Lower lobe of right lung (tissue), 2 donors: Measurements from ENCODE around the gene ADGRA1. TPM values are rescaled to one million over a fixed set of nuclear protein-coding genes. Genes with fewer than 3 reads are reported as not detected.

Experiments used
- ATAC-seq, 2 donors: fragments of 200-7000 bp; cut with Tn5 transposase; one replicate each; pipeline ENCODE4 v1.9.1; 2020 to 2022; ENCODE audit warnings: mild to moderate bottlenecking in 2 of 2, moderate library complexity in 2 of 2
- DNase-seq: peaks from one replicate; pipeline ENCODE4 v3.0.0-alpha.2; 2020
- H3K27ac ChIP-seq: fragments of 200-600 bp; one replicate; pipeline ENCODE4 v1.8.0; 2022
- H3K27me3 ChIP-seq: fragments of 200-600 bp; one replicate; pipeline ENCODE4 v1.8.0; 2022; ENCODE audit warnings: low read depth
- H3K36me3 ChIP-seq: fragments of 200-600 bp; one replicate; pipeline ENCODE4 v1.8.0; 2022; ENCODE audit warnings: mild to moderate bottlenecking
- H3K4me1 ChIP-seq: fragments of 200-600 bp; one replicate; pipeline ENCODE4 v1.8.0; 2022
- H3K4me3 ChIP-seq: fragments of 200-600 bp; one replicate; pipeline ENCODE4 v1.8.0; 2022; ENCODE audit warnings: mild to moderate bottlenecking
- H3K9me3 ChIP-seq: fragments of 200-600 bp; one replicate; pipeline ENCODE4 v1.8.0; 2022
- intact Hi-C: fragments of 100-400 bp; cut with DNase I; formaldehyde crosslinking; loops from one replicate; pipeline ENCODE4 v1.11.0; 2022
- total RNA-seq: library from RNA; stranded (reverse); fragmentation: NEBNext Ultra II Directional; extraction: Animal tissue kit (Norgen Biotek cat#: 25700); gene quantifications from one replicate; pipeline ENCODE4 v1.2.1, GENCODE V29; 2021
- TF ChIP-seq, protein P1 (sequence below): fragments of 200-600 bp; IDR thresholded peaks from one replicate; pipeline ENCODE4 v1.8.0; 2022; ENCODE audit warnings: antibody characterized with exemption, mild to moderate bottlenecking
- donor health status: DM: no; HTN: yes; CAD: no; lungs with severe emphysema.

The ADGRA1 gene
- total RNA-seq, 1 donor from 2014 or later, result 0.38 TPM

DNA sequence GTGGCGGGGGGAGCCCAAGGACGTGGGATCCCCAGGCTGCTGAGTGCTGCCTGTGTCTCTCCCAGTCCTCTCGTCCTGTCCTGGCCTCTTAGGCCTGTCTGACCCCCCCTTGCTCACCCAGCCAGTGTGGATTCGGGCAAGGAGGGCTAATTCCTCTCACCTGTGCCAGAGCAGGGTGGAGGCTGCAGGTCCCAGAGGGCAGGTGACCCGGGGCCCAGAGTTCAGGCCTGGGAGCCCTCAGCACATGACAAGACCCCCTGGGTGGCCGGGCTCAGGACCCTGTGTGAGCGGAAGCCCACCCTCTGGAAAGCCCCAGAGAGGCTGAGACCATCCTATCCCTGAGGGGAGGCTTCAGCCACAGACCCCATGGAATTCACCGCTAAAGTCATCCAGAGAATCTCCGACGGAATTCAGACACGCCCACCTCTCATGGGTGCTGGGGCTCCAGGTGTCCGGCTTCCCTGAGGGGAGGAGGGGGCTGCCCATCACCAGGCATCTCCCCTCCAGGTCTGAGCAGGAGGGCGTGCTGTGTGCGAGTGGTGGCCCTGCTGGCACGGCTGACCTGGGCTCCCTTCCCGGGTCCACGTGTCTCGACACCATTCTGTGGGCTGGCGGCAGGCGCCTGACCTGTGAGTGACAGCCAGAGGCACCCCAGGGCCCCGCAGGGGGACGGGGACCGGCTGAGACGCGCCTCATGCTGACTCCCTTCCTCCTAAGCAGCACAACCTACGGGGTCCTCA lies 77.3 kb downstream of the ADGRA1 start:
- DNase-seq (peak; percentile 35), ATAC-seq (no peak)
- Histone ChIP-seq H3K9me3 (no peaks in the 10 kb centered on the region), H3K36me3 (no peaks in the 10 kb centered on the region), H3K4me1 (peaks cover 11% of the 10 kb centered on the region), H3K27me3 (peaks cover 42% of the 10 kb centered on the region), H3K27ac (no peak overlapping the region), H3K4me3 (no peak overlapping the region)
- TF ChIP-seq, protein P1, sequence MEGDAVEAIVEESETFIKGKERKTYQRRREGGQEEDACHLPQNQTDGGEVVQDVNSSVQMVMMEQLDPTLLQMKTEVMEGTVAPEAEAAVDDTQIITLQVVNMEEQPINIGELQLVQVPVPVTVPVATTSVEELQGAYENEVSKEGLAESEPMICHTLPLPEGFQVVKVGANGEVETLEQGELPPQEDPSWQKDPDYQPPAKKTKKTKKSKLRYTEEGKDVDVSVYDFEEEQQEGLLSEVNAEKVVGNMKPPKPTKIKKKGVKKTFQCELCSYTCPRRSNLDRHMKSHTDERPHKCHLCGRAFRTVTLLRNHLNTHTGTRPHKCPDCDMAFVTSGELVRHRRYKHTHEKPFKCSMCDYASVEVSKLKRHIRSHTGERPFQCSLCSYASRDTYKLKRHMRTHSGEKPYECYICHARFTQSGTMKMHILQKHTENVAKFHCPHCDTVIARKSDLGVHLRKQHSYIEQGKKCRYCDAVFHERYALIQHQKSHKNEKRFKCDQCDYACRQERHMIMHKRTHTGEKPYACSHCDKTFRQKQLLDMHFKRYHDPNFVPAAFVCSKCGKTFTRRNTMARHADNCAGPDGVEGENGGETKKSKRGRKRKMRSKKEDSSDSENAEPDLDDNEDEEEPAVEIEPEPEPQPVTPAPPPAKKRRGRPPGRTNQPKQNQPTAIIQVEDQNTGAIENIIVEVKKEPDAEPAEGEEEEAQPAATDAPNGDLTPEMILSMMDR, result no peak
- intact Hi-C loops, result no loop called here

DNA sequence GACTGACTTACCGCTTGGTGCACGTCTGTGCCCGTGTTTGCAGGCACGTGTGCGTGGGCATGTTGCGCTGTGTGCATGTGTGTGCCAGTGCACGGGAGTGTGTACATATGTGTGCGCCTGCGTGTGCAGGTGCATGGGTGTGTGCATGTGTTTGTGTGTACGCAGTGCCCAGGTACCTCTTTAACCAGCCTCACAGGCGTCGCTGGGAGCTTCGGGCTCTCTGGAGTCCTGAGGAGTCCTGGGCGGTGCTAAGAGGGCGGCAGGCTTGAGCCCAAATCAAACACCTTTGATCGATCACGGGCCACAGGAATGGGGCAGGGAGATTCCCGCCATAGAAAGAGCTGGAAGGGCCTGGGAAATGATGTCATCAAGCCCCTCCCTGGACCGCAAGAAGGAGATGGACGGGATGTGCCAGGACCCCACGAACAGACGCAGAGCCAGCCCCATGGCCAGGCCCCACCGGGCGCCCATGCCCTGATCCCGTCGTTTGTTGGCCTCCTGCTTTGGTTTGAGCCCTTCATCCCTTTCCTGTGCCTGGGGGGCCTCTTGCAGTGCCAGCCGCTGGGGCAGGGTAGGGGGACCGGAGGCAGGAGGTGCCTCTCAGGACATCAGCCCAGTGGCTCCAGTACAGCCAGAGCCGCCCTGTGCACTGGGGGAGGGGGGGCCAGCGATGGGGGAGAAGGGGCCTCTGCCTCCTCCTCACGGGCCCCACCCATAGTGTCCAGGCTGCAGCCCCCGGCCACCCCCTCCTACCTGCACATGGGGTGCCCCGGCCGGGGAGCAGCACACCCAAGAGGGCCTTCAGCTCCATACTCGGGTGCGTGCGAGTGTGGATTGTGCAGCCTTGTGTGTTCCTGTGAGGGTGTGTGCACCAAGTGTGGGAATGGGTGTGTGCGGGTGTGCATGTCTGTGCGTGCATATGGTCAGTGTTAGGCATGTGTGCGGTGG lies 78.1 kb downstream of the ADGRA1 start:
- Histone ChIP-seq H3K4me1 (peaks cover 5% of the 10 kb centered on the region), H3K9me3 (no peaks in the 10 kb centered on the region), H3K27ac (no peak overlapping the region), H3K4me3 (no peak overlapping the region), H3K27me3 (peaks cover 36% of the 10 kb centered on the region), H3K36me3 (no peaks in the 10 kb centered on the region)
- ATAC-seq (no peak), DNase-seq (peak; percentile 37)
- intact Hi-C loops, result no loop called here
- TF ChIP-seq, protein P1, result no peak

DNA sequence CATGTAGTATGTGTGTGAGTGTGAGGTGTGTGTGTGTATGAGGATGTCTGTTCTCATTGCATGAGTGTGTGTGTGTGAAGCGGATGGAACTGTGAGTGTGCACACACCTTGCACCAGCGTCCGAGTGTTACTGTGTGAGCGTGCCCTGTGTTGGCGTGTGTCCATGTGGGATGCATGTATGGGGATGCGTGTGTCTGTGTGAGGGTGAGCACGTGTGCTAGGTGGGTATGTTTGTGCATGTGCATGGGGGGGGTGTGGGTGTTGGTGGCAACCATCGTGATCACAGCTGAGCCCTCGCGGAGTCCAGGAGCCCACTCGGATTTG lies 78.7 kb downstream of the ADGRA1 start:
- H3K27me3 ChIP-seq, result peaks cover 34% of the 10 kb centered on the region
- H3K27ac ChIP-seq, result no peak overlapping the region
- TF ChIP-seq, protein P1, result no peak
- peak; percentile 38 for DNase-seq
- H3K4me3 ChIP-seq, result no peak overlapping the region
- H3K4me1 ChIP-seq, result no peaks in the 10 kb centered on the region
- intact Hi-C loops, result no loop called here
- no peaks in the 10 kb centered on the region for H3K36me3 ChIP-seq
- no peaks in the 10 kb centered on the region for H3K9me3 ChIP-seq
- ATAC-seq, result no peak

DNA sequence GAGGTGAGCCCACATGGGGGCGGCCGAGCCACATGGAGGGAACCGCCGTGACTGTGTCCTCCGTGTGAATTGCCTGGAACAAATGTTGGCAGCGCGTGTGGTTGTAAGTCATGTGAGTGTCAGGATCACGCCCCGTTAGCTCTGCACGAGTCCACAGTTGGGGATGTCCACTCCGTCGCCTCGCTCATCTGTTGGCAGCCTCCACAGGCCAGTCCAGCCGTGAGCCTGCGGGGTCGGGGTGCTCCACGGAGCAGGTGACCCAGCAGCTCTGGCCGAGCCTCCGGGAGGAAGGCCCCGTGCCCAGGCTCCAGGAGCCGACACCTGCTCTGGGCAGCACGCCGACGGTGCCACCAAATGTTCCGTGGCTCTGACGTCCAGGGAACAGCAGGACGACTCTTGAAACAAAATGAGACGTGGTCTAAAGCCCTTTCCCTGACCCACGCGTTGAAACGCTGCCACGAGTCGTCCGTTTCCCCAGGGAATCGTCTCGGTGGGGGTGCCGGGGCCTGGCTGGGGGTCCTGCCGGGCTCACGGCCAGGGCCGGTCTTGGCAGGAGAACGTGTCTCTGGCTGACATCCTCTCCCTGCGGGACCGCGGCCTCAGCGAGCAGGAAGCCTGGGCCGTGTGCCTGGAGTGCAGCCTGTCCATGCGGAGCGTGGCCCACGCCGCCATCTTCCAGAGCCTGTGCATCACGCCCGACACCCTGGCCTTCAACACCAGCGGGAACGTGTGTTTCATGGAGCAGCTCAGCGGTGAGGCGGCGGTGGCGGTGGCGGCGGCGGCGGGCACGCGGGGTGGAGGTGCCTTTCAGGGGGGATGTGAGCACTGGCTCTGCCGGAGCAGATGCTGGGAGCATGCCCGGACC lies 79.3 kb downstream of the ADGRA1 start:
- Histone ChIP-seq H3K36me3 (no peaks in the 10 kb centered on the region), H3K9me3 (no peaks in the 10 kb centered on the region), H3K27ac (no peak overlapping the region), H3K4me1 (no peaks in the 10 kb centered on the region), H3K27me3 (peaks cover 30% of the 10 kb centered on the region), H3K4me3 (no peak overlapping the region)
- intact Hi-C loops, result no loop called here
- ATAC-seq (no peak), DNase-seq (peak; percentile 45)
- TF ChIP-seq, protein P1, result no peak
